Tibial artery (tissue), 4 donors: ENCODE data around the gene ZNF750.

Source experiments
- DNase-seq, 2 donors: peaks; one replicate each; pipeline ENCODE4 v3.0.0-alpha.2; 2019
- H3K27ac ChIP-seq, 2 donors: fragments of 200-600 bp; sonication (generic) in 1 of 2; 1 replicate in 1 of 2; 2 replicates in 1 of 2; pipeline ENCODE4 v1.5.1; 2018 to 2019; ENCODE audit warnings: mild to moderate bottlenecking in 1 of 2
- H3K27me3 ChIP-seq, 2 donors: fragments of 200-600 bp; sonication (generic) in 1 of 2; one replicate each; pipeline versions ENCODE4 v1.5.1 to v1.6.0; 2016 to 2019
- H3K36me3 ChIP-seq, 3 donors: fragments of 200-600 bp; sonication (generic) in 2 of 3; one replicate each; pipeline ENCODE4 v1.5.1; 2016 to 2019; ENCODE audit warnings: mild to moderate bottlenecking in 2 of 3
- H3K4me1 ChIP-seq, 4 donors: fragments of 200-600 bp; sonication (generic) in 2 of 4; 1 replicate in 3 of 4; 2 replicates in 1 of 4; pipeline ENCODE4 v1.5.1; 2016 to 2019
- H3K4me3 ChIP-seq, 2 donors: fragments of 200-600 bp; sonication (generic) in 1 of 2; 1 replicate in 1 of 2; 2 replicates in 1 of 2; pipeline ENCODE4 v1.5.1; 2018 to 2019; ENCODE audit warnings: mild to moderate bottlenecking in 2 of 2
- H3K9me3 ChIP-seq, 3 donors: fragments of 200-600 bp; sonication (generic) in 1 of 3; one replicate each; pipeline ENCODE4 v1.5.1; 2016 to 2019
- intact Hi-C: fragments of 100-400 bp; cut with DNase I; formaldehyde crosslinking; loops from one replicate; pipeline ENCODE4 v1.15.0; 2023; ENCODE audit warnings: low total_unique reads
- TF ChIP-seq, protein P1 (sequence below), 2 experiments: fragments of 200-600 bp in 1 of 2; fragments of 450-650 bp in 1 of 2; IDR thresholded peaks; one replicate each; pipeline ENCODE4 v1.5.1; 2017 to 2019; ENCODE audit warnings: antibody characterized with exemption in 2 of 2, mild to moderate bottlenecking in 1 of 2, moderate library complexity in 1 of 2

ZNF750 gene

DNA sequence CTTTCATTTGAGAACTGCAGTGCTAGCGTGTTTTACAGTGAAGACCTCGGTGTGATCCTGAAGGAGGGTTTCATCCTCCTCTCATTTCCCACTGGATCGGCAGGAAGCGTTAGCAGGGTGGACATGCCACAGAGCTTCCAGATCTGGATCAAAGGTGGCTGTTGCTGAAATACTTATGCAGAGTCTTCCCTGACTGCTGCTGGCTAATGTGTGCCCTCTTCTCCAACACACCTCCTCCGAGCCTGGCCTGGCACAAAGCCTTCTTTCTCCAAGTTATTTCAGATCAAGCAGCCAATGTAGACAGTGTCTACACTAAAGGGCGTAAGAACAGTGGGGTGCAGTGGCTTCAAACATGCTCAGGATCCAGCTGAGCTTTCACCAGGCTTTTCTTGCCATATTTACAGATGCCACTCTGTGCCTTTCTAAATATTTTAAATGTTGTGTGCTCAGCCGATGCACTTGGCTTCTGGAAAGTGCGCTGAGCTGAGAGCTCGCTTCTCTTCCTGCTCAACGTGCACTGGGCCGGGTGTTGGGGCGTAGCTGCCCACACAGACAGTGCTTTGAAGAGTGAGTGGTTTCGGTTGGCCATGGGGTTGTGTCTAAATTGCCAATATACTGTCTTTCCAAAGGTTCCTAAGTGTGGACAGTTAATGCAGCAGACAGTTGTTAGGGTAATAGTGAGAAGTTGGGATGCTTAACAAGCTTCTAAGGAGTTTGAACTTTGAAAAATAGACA is 2.1 kb downstream of the ZNF750 start:
- Histone ChIP-seq H3K9me3 (no peaks in the 10 kb centered on the region), H3K27me3 (no peaks in the 10 kb centered on the region), H3K36me3 (peaks cover 5 to 10% (median 9%) of the 10 kb centered on the region in 3 donors), H3K4me1 (peaks cover 0 to 17% (median 0%) of the 10 kb centered on the region in 4 donors), H3K27ac (no peak overlapping the region), H3K4me3 (no peak overlapping the region)
- intact Hi-C loops, result no loop called here
- no peak for DNase-seq
- TF ChIP-seq, protein P1, sequence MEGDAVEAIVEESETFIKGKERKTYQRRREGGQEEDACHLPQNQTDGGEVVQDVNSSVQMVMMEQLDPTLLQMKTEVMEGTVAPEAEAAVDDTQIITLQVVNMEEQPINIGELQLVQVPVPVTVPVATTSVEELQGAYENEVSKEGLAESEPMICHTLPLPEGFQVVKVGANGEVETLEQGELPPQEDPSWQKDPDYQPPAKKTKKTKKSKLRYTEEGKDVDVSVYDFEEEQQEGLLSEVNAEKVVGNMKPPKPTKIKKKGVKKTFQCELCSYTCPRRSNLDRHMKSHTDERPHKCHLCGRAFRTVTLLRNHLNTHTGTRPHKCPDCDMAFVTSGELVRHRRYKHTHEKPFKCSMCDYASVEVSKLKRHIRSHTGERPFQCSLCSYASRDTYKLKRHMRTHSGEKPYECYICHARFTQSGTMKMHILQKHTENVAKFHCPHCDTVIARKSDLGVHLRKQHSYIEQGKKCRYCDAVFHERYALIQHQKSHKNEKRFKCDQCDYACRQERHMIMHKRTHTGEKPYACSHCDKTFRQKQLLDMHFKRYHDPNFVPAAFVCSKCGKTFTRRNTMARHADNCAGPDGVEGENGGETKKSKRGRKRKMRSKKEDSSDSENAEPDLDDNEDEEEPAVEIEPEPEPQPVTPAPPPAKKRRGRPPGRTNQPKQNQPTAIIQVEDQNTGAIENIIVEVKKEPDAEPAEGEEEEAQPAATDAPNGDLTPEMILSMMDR (IDR thresholded peaks at IDR 0.05), result no peak

DNA sequence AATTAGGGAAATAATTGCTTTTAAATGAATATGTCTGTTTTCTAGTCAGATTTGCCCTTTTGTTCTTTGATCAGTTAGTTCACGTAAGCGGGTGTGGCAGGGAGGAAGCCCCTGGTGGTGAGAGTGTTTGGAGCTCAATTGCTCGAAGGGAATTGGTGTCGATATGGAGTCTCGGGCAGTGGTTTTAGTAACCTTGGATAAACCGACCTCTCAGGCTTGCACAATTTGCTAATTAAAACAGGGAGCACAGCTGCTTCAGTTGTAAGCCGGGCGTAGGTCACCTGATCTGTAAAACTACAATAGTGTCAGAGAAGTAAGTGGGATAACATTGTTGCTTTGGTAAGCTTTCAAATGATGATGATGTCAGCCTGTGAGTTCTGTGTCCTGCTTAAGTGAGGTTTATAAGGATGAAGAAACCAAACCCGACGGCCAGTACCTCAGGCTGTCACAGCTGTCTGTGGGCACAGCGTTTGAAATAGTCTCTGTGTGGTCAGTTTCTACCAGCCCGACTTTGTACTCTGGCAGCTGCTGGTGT is 2.9 kb downstream of the ZNF750 start:
- H3K36me3 ChIP-seq, result peaks cover 5 to 17% (median 10%) of the 10 kb centered on the region in 3 donors
- H3K27ac ChIP-seq, result no peak overlapping the region
- TF ChIP-seq, protein P1 (IDR thresholded peaks at IDR 0.05), result no peak
- peaks cover 0 to 17% (median 0%) of the 10 kb centered on the region in 4 donors for H3K4me1 ChIP-seq
- DNase-seq, result peak in 1 of 2 donors; percentile 15
- intact Hi-C loops, result no loop called here
- no peaks in the 10 kb centered on the region for H3K9me3 ChIP-seq
- no peaks in the 10 kb centered on the region for H3K27me3 ChIP-seq
- no peak overlapping the region for H3K4me3 ChIP-seq

- H3K9me3 ChIP-seq, result no peaks in the 10 kb centered on the region
- intact Hi-C loops, result no loop called here
- no peak overlapping the region for H3K4me3 ChIP-seq
- TF ChIP-seq, protein P1 (IDR thresholded peaks at IDR 0.05), result no peak
- DNase-seq, result peak in 1 of 2 donors; percentile 13
- peaks cover 0 to 17% (median 0%) of the 10 kb centered on the region in 4 donors for H3K4me1 ChIP-seq
- H3K27ac ChIP-seq, result no peak overlapping the region
- peaks cover 5 to 27% (median 10%) of the 10 kb centered on the region in 3 donors for H3K36me3 ChIP-seq
- H3K27me3 ChIP-seq, result no peaks in the 10 kb centered on the region
Measured at GRCh38 chr17:82835766-82836512, 3.9 kb downstream of the ZNF750 start.

DNA sequence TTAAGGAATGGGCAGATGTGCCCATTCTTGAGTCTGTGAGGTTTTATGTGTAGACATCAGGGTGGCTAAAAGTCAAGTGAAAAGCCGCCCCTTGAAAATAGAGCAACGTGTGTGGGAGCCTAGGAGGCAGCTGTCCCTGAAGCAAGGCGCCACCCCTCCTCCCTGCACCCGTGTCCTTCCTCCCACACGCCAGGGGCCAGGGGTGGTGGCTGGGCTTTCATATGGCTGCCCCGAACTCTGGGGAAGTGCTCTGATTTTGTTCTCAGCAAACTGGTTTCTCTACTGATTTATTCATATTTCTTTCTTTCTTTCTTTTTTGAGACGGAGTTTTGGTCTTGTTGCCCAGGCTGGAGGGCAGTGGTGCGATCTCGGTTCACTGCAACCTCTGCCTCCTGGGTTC is 4.7 kb downstream of the ZNF750 start:
- Histone ChIP-seq H3K36me3 (peaks cover 5 to 34% (median 10%) of the 10 kb centered on the region in 3 donors), H3K9me3 (no peaks in the 10 kb centered on the region), H3K27ac (no peak overlapping the region), H3K4me1 (peaks cover 0 to 14% (median 0%) of the 10 kb centered on the region in 4 donors), H3K4me3 (no peak overlapping the region), H3K27me3 (no peaks in the 10 kb centered on the region)
- TF ChIP-seq, protein P1 (IDR thresholded peaks at IDR 0.05), result no peak
- peak in 1 of 2 donors; percentile 13 for DNase-seq
- intact Hi-C loops, result no loop called here

DNA sequence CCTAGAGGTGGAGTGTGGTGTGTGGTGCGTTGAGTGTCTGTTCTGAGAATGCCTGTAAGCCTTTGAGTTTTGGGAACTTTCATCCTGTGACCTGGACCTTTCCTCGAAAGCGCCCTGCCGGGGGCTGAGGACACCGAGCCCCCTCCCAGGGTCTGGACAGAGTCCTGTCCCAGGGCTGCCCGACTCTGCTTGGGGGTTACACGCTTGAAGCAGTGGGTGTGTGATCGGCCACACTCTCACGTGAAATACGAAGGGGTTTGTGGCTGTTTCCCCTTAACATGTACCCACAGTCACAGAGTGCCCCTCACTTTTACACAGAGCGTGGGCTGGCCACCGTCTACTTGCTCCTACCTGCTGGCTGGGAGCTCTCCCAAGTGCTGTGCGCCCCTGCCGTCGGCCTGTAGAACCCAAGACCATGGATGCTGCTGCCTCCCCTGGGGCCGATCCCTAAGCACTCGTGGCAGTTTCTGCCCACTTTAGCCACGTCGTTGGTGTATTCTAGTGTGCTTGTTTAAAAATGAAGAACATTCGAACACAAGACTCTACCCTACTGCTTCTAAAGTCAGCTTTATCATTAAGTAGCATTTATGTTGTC is 6.8 kb downstream of the ZNF750 start:
- H3K9me3 ChIP-seq, result no peaks in the 10 kb centered on the region
- no peak overlapping the region for H3K4me3 ChIP-seq
- no peaks in the 10 kb centered on the region for H3K27me3 ChIP-seq
- intact Hi-C loops, result no loop called here
- peaks cover 0 to 11% (median 0%) of the 10 kb centered on the region in 4 donors for H3K4me1 ChIP-seq
- no peak overlapping the region for H3K27ac ChIP-seq
- peaks cover 5 to 49% (median 10%) of the 10 kb centered on the region in 3 donors for H3K36me3 ChIP-seq
- TF ChIP-seq, protein P1 (IDR thresholded peaks at IDR 0.05), result no peak
- DNase-seq, result peak in 1 of 2 donors; percentile 6
